Chondrocyte (in vitro differentiated cells): ENCODE data around the gene GJB6. TPM values are rescaled to one million over a fixed set of nuclear protein-coding genes. Genes with fewer than 3 reads are reported as not detected.
A peak's percentile ranks its signal among the peaks of the same experiment; 100 is the strongest.

Experiments
- DNase-seq: peaks from one replicate; pipeline ENCODE4 v3.0.0; 2021; ENCODE audit warnings: mixed read lengths, low spot score
- H3K27ac Mint-ChIP-seq: one replicate; pipeline ENCODE4 v1.8.0; 2021; ENCODE audit warnings: mild to moderate bottlenecking, moderate library complexity, mixed read lengths; ENCODE audit not compliant: unreplicated experiment
- H3K27me3 Mint-ChIP-seq: 2 replicates; pipeline ENCODE4 v1.8.0; 2021; ENCODE audit warnings: low read depth, mixed read lengths
- H3K36me3 Mint-ChIP-seq: 2 replicates; pipeline ENCODE4 v1.8.0; 2021; ENCODE audit warnings: low read depth, mixed read lengths
- H3K4me1 Mint-ChIP-seq: 2 replicates; pipeline ENCODE4 v1.8.0; 2021; ENCODE audit warnings: low read depth, mild to moderate bottlenecking, mixed read lengths
- H3K4me3 Mint-ChIP-seq: one replicate; pipeline ENCODE4 v1.8.0; 2021; ENCODE audit warnings: mild to moderate bottlenecking, moderate library complexity, mixed read lengths; ENCODE audit not compliant: unreplicated experiment
- H3K9me3 Mint-ChIP-seq: 2 replicates; pipeline ENCODE4 v1.8.0; 2021; ENCODE audit warnings: low read depth, mixed read lengths
- total RNA-seq: library from RNA; stranded (reverse); gene quantifications from 3 replicates; pipeline ENCODE4 v1.2.1, GENCODE V29; 2021
- TF ChIP-seq, protein P1 (sequence below): fragments of 200-600 bp; sonication (generic); IDR thresholded peaks from 2 replicates; pipeline ENCODE4 v1.5.0; 2021; ENCODE audit warnings: antibody characterized with exemption, mild to moderate bottlenecking, moderate library complexity

Gene GJB6
- total RNA-seq, 1 donor from 2014 or later = not detected

- H3K4me3 Mint-ChIP-seq = no peak overlapping the region
- H3K27me3 Mint-ChIP-seq = peaks cover 47% of the 10 kb centered on the region
Measured at GRCh38 chr13:20193907-20194631, 38.0 kb downstream of the GJB6 start.

GRCh38 chr13:20193162-20193906 lies 38.8 kb downstream of the GJB6 start:
- H3K4me1 Mint-ChIP-seq = peaks cover 5% of the 10 kb centered on the region
- DNase-seq = no peak

More at GRCh38 chr13:20193907-20194631, 38.0 kb downstream of the GJB6 start:
- H3K4me1 Mint-ChIP-seq = peaks cover 5% of the 10 kb centered on the region
- peaks cover 2% of the 10 kb centered on the region for H3K36me3 Mint-ChIP-seq
- H3K9me3 Mint-ChIP-seq = no peaks in the 10 kb centered on the region
- TF ChIP-seq, protein P1, sequence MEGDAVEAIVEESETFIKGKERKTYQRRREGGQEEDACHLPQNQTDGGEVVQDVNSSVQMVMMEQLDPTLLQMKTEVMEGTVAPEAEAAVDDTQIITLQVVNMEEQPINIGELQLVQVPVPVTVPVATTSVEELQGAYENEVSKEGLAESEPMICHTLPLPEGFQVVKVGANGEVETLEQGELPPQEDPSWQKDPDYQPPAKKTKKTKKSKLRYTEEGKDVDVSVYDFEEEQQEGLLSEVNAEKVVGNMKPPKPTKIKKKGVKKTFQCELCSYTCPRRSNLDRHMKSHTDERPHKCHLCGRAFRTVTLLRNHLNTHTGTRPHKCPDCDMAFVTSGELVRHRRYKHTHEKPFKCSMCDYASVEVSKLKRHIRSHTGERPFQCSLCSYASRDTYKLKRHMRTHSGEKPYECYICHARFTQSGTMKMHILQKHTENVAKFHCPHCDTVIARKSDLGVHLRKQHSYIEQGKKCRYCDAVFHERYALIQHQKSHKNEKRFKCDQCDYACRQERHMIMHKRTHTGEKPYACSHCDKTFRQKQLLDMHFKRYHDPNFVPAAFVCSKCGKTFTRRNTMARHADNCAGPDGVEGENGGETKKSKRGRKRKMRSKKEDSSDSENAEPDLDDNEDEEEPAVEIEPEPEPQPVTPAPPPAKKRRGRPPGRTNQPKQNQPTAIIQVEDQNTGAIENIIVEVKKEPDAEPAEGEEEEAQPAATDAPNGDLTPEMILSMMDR = no peak
- no peak overlapping the region for H3K27ac Mint-ChIP-seq
- no peak for DNase-seq

GRCh38 chr13:20192836-20193161 lies 39.3 kb downstream of the GJB6 start, which contains the start of gene GJB2:
Gene GJB2, minus strand, starts transcription at chr13:20192938. Its CDS starts 3,357 bp downstream, at chr13:20189581.
- Mint-ChIP-seq H3K36me3 (peaks cover 3% of the 10 kb centered on the region), H3K27ac (no peak within 1 kb of the TSS), H3K9me3 (no peaks in the 10 kb centered on the region)

More at GRCh38 chr13:20193162-20193906, 38.8 kb downstream of the GJB6 start:
- Mint-ChIP-seq H3K27ac (no peak overlapping the region), H3K9me3 (no peaks in the 10 kb centered on the region), H3K4me3 (peak overlapping the region; percentile 63), H3K36me3 (peaks cover 3% of the 10 kb centered on the region), H3K27me3 (peaks cover 47% of the 10 kb centered on the region)
- TF ChIP-seq, protein P1 = no peak

DNA sequence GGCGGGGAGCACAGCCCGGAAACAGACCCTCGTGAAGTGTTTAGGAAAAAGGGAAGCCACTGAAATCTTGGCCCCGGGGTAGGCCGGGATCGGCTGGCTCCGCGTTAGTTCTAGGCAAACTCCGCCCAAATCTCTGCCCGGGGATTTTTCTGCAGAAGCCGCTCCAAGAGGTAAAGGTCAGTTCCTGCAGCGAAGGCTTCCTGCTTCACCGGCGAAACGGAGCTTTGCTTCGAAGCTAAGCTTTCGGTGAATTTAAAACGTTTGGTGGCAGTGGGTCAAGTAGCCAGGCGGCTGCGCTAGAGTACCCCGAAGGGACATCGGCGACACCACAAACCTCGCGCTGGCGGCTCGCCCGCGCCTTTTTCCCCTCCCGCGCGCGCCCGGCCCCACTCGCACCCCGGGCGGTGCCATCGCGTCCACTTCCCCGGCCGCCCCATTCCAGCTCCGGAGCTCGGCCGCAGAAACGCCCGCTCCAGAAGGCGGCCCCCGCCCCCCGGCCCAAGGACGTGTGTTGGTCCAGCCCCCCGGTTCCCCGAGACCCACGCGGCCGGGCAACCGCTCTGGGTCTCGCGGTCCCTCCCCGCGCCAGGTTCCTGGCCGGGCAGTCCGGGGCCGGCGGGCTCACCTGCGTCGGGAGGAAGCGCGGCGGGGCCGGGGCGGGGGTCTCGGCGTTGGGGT lies 39.8 kb downstream of the GJB6 start:
- Mint-ChIP-seq H3K9me3 (no peaks in the 10 kb centered on the region), H3K4me3 (peak overlapping the region; percentile 60), H3K27ac (no peak overlapping the region), H3K4me1 (peaks cover 5% of the 10 kb centered on the region), H3K36me3 (peaks cover 3% of the 10 kb centered on the region), H3K27me3 (peaks cover 47% of the 10 kb centered on the region)
- TF ChIP-seq, protein P1 = no peak
- DNase-seq = no peak

More at GRCh38 chr13:20192836-20193161, 39.3 kb downstream of the GJB6 start, which contains the start of gene GJB2:
- DNase-seq = no peak
- peaks cover 47% of the 10 kb centered on the region for H3K27me3 Mint-ChIP-seq
- peaks cover 5% of the 10 kb centered on the region for H3K4me1 Mint-ChIP-seq
- TF ChIP-seq, protein P1 = no peak
- H3K4me3 Mint-ChIP-seq = peak within 1 kb of the TSS; percentile 63
